Thoracic aorta endothelial cell (primary cell): ENCODE measurements around the gene TWF2. TPM values are rescaled to one million over a fixed set of nuclear protein-coding genes. Genes with fewer than 3 reads are reported as not detected.
A peak's percentile ranks its signal among the peaks of the same experiment; 100 is the strongest.

Source experiments
- small RNA-seq: library from RNA; depleted of rRNA; stranded (forward); fragments of <200 nt; gene quantifications from one replicate; pipeline ENCODE3, GENCODE V24; 2012
- total RNA-seq: library from RNA; depleted of rRNA; stranded (reverse); fragments of >200 nt; gene quantifications from 2 replicates; pipeline ENCODE4 v1.2.3, GENCODE V29; 2012

Gene TWF2
- total RNA-seq = 124 and 136 TPM in 2 replicates

DNA sequence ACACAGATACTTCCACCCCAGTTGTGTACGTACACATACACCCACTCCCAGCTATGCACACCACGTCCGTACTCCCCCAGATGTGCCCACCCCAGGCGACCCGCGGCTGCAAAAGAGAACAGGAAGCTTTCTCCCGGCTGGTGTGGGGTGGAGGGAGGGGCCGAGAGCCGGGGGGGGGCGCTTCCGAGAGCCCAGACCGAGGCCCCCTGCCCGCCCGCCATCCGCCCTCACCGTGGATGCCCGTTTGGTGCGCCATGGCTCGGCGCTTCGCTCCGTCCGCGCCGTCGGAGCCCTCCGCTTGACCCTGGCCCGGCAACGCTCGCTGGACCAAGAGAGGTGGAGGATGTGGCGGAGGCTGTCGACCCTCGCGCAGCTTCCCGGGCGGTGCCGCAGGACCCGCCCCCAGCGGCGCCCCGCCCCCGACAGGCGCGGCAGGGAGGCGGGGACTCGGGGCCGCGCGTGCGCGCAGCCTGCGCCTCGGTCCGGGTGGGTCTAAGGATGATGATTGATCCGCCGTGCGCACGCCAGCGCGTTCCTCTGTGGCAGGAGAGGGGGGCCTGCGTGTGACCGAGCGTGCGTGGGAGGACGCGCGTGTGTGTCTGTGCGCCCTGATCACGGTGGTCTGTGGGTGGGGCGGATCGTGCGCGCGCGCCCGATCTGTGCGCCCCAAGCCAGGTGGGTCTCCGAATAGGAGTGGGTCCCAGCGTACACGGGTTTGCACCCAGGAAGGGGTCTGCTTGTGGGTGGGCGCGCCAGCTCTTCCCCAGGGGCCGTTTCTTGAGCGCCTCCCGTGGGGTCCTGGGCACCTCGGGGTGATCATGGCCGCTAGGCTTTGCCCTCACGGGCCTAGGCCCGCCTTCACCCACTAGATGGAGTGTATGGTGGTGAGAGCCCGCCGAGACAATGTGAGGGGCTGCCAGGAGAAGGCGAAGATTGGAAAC, at the start of gene TWF2:
Gene TWF2 (minus strand): TSS at position 398 of the 941 bp plus-strand sequence. CDS start 142 bp downstream, at position 256.

DNA sequence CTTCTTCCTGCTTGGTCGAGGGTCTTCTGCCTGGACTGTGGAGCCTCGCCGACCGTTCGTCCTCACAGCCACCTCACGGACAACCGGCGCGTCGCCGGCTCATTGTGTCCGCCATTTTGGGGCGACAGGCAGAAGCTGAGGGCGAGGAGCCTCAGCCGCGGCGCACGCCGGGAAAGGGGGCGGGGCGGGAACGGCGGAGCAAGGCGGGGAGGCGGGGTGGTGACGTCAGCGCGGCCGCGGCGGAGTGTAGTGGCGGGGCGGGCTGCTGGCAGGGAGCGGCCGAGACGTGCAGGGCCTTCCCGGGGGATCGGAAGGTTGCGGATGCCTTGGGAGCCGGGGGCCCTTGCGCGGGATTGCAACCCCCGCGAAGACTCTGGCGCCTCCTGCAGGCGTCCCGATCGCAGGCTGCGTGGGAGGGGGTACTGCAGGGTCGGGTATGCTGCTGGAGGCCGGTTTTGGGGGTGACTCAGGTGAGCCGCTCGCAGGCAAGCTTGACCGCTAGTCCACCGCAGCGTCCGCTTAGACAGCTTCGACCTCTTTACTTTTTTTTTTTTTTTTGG, 39.6 kb upstream of the TWF2 start, which contains the start of gene WDR82:
Gene WDR82 (minus strand): TSS at position 140 of the 560 bp plus-strand sequence. CDS start 288 bp downstream, outside the sequence.

DNA sequence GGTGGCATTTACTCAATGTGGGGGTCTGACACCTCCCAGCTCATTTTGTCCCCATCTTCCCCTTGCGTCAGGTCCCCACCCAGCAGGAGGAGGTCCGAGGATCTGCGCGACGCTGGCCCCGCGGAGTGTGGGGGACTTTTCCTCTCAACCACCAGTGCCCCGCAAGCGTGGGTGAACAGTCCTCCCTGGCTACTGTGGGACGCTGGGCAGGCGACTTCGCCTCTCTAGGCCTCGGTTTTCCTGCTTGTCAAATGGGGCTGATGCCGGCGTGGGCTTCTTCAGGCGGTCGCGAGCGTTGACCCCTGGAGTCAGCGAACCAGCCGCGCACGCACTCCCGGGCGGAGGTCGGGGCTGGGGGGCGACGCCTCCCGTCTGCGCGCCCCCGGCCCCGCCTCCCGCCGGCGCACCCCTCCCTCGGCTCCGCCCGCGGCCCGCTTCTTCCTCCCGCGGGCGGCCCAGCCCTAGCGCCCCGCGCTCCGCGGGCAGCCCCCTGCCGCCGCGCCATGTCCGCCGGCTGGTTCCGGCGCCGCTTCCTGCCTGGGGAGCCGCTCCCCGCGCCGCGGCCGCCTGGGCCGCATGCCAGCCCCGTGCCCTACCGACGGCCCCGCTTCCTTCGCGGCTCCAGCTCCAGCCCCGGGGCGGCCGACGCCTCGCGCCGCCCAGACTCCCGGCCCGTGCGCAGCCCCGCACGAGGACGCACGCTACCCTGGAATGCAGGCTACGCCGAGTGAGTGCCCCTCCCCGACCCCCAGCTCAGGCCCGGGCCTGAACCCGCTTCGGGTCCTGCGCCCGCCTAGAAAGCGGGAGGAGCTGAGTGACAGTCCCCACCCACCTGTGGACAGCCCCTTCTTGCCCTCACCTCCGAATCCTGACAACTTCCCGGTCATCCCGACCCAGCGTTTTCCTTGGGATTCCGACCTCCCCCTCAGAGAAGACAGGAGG, 6.6 kb upstream of the TWF2 start, which contains the start of gene PPM1M:
Gene PPM1M (plus strand): TSS at position 438 of the 942 bp plus-strand sequence. CDS start 66 bp downstream, at position 504.

DNA sequence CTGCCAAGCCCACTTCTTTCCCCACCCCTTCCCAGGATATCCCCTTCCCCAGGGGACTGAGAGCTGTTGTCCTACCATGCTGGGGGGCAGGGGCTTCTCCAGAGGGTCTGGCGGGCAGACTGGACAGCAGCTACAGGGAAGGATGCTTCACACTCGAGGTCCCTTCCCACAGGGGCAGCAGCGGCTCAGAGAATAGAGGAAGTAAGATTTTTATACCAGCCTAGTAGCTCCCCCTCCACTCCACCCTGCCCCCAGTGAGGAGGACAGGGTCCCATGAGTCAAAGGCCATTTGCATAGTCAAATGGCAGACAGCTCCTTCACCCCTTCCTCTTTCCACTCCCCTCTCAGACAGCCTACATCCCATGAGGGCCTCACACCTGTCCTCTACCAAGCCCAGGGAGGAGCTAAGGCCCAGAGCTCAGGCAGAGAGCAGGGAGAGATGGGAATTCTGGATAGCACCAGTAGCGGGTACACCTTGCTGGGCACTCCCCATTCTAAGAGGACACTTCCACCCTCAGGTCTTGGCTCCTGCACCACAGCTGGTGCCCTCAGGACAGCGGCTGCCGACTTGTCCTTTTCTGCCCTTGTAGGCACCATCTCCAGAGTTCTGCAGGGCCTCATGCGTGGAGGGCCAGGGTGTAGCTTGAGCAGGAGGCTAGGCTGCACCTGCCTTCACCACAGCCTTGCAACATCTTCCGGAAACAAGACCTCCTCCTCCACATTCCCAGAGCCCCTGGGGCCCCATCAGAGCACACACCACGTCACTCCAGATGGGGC, 13.3 kb downstream of the TWF2 start, which contains the start of gene TLR9:
Gene TLR9 (minus strand): TSS at position 194 of the 777 bp plus-strand sequence. CDS start 116 bp downstream, at position 78.

DNA sequence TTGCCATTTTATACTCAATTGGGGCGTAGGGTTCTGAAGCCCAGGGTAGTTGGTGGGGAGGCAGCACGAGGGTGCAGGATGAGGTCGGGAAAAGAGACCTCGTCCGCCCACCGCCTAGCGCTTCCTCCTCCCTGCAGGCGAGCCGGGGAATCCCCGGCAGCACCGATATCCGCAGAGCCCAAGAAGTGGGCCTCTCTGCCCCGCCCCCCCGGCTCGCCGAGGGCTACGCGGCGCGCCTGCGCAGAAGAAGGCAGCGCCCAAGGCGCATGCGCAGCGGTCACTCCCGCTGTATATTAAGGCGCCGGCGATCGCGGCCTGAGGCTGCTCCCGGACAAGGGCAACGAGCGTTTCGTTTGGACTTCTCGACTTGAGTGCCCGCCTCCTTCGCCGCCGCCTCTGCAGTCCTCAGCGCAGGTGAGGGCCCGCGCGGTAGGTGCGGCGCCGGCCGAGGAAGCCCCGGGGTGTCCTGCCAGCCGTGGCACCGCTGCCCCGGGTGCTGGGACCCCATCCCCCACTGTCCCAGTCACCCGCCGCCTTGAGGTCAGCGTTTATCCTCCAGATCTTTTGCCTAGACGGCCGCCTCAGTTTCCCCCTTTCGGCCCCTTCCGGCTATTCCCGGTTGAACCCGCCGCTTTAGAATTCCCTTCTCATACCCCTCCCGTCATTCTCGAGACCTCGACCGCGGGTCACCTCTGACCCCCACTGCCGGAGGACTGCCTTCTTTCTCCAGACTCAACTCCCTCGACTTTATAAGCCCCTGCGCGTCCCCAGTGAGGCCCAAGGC, 40.9 kb downstream of the TWF2 start, which contains the start of gene ALAS1:
Gene ALAS1 (plus strand): TSS at position 319 of the 784 bp plus-strand sequence. CDS start 1,082 bp downstream, outside the sequence.

Small RNA genes within 50 kb of the gene (small RNA-seq; reads per million reads assigned to genes)
- gene MIRLET7G = 1,235 reads per million, percentile 100 among the genes with 10 or more reads in this experiment

Other genes with a start within 250 kb of the TWF2 start
- gene RPL29, start 243.3 kb downstream of the TWF2 start, total RNA-seq = 968 and 1,125 TPM in 2 replicates
- gene DUSP7, start 182.6 kb downstream of the TWF2 start, total RNA-seq = 16.9 and 23.2 TPM in 2 replicates
- 8.0 and 12.6 TPM in 2 replicates for gene POC1A, start 84.7 kb downstream of the TWF2 start, total RNA-seq
- gene ALAS1, start 41.0 kb downstream of the TWF2 start, total RNA-seq = 57.6 and 71.7 TPM in 2 replicates
- gene TLR9, start 13.5 kb downstream of the TWF2 start, total RNA-seq = under 0.01 TPM in 1 of 2 replicates, not detected in the other
- gene PPM1M, start 6.6 kb upstream of the TWF2 start, total RNA-seq = 11.3 and 12.0 TPM in 2 replicates
- gene WDR82, start 39.5 kb upstream of the TWF2 start, total RNA-seq = 74.7 and 80.6 TPM in 2 replicates
- gene GLYCTK, start 48.7 kb upstream of the TWF2 start, total RNA-seq = 16.4 TPM in 2 replicates
- 2.7 and 2.9 TPM in 2 replicates for gene DNAH1, start 77.2 kb upstream of the TWF2 start, total RNA-seq
- gene BAP1, start 170.8 kb upstream of the TWF2 start, total RNA-seq = 51.5 and 65.0 TPM in 2 replicates
- 6.9 and 7.0 TPM in 2 replicates for gene PHF7, start 171.5 kb upstream of the TWF2 start, total RNA-seq
- 4.0 and 9.8 TPM in 2 replicates for gene SEMA3G, start 205.9 kb upstream of the TWF2 start, total RNA-seq
- gene TNNC1, start 214.9 kb upstream of the TWF2 start, total RNA-seq = 0.27 TPM in 1 of 2 replicates, not detected in the other
- 82.6 and 92.1 TPM in 2 replicates for gene NISCH, start 216.4 kb upstream of the TWF2 start, total RNA-seq